D341Med (cell line): ENCODE results near the gene CABP4.
A peak's percentile ranks its signal among the peaks of the same experiment; 100 is the strongest.
"Not testable (repeated sequence)": the region's sequence is repeated elsewhere in the genome, so short reads cannot be mapped to it uniquely, and the experiment has no call there.

Experiments used
- DNase-seq: peaks from one replicate; pipeline ENCODE4 v3.0.0; 2012; ENCODE audit warnings: low spot score

The CABP4 gene

GRCh38 chr11:67482275-67482826 is 27.2 kb downstream of the CABP4 start:
- DNase-seq = no peak

GRCh38 chr11:67482827-67483798 is 28.0 kb downstream of the CABP4 start, which contains the start of gene AIP:
Gene AIP, plus strand, starts transcription at chr11:67483026. Its CDS starts 133 bp downstream, at chr11:67483159.
- peak; percentile 97 for DNase-seq

GRCh38 chr11:67483831-67484665 is 28.9 kb downstream of the CABP4 start:
- DNase-seq = no peak

GRCh38 chr11:67484847-67485311 is 29.7 kb downstream of the CABP4 start:
- DNase-seq = no peak

GRCh38 chr11:67485873-67486361 is 30.8 kb downstream of the CABP4 start:
- DNase-seq = not testable (repeated sequence)

GRCh38 chr11:67486481-67487195 is 31.5 kb downstream of the CABP4 start:
- DNase-seq = no peak

- peak; percentile 11 for DNase-seq
Observed at GRCh38 chr11:67489203-67489884, 34.2 kb downstream of the CABP4 start.

GRCh38 chr11:67489885-67490726 is 35.0 kb downstream of the CABP4 start:
- DNase-seq = peak; percentile 18

- DNase-seq = no peak
Observed at GRCh38 chr11:67490727-67491065, 35.5 kb downstream of the CABP4 start.

- no peak for DNase-seq
Observed at GRCh38 chr11:67491276-67492068, 36.3 kb downstream of the CABP4 start.

GRCh38 chr11:67492069-67492727 is 37.0 kb downstream of the CABP4 start:
- peak; percentile 18 for DNase-seq

GRCh38 chr11:67492801-67493547 is 37.8 kb downstream of the CABP4 start:
- DNase-seq = peak; percentile 40

GRCh38 chr11:67493548-67494370 is 38.6 kb downstream of the CABP4 start:
- no peak for DNase-seq

- DNase-seq = peak; percentile 36
Observed at GRCh38 chr11:67494371-67495233, 39.4 kb downstream of the CABP4 start.

GRCh38 chr11:67495234-67496005 is 40.3 kb downstream of the CABP4 start:
- peak; percentile 28 for DNase-seq
